Neural cell (in vitro differentiated cells): ENCODE measurements around the gene CIART. TPM values are rescaled to one million over a fixed set of nuclear protein-coding genes. Genes with fewer than 3 reads are reported as not detected.

Source experiments
- H2AFZ ChIP-seq: fragments of 200-600, 300-800 bp; sonication (generic), shearing (Covaris generic); 2 replicates; pipeline ENCODE4 v1.6.0; 2014; ENCODE audit warnings: low read depth, mild to moderate bottlenecking, antibody characterized with exemption, low read length, moderate library complexity
- H3F3A ChIP-seq: fragments of 200-600 bp; shearing (Covaris generic); 2 replicates; pipeline ENCODE4 v1.6.1; 2016; ENCODE audit warnings: mild to moderate bottlenecking, moderate library complexity, mixed read lengths, antibody characterized with exemption, low read length; ENCODE audit not compliant: insufficient read depth, poor library complexity, severe bottlenecking
- H3K27ac ChIP-seq: fragments of 200-600, 300-800 bp; sonication (generic), shearing (Covaris generic); 2 replicates; pipeline ENCODE4 v1.5.1; 2014; ENCODE audit warnings: mild to moderate bottlenecking, low read length, moderate library complexity
- H3K27me3 ChIP-seq: fragments of 300-800, 200-600 bp; sonication (generic), shearing (Covaris generic); 2 replicates; pipeline ENCODE4 v1.6.0; 2014; ENCODE audit warnings: mild to moderate bottlenecking, low read depth, low read length, moderate library complexity; ENCODE audit not compliant: insufficient read depth
- H3K36me3 ChIP-seq: fragments of 300-800, 200-600 bp; sonication (generic), shearing (Covaris generic); 2 replicates; pipeline ENCODE4 v1.5.1; 2014; ENCODE audit warnings: mild to moderate bottlenecking, antibody characterized with exemption, low read length, moderate library complexity; ENCODE audit not compliant: insufficient read depth
- H3K4me2 ChIP-seq: fragments of 300-800, 200-600 bp; sonication (generic), shearing (Covaris generic); 2 replicates; pipeline ENCODE4 v1.6.0; 2014; ENCODE audit warnings: mild to moderate bottlenecking, low read length
- H3K4me3 ChIP-seq: fragments of 300-800, 200-600 bp; sonication (generic), shearing (Covaris generic); 2 replicates; pipeline ENCODE4 v1.5.1; 2014; ENCODE audit warnings: mild to moderate bottlenecking, low read length, moderate library complexity
- H3K79me2 ChIP-seq: fragments of 200-600 bp; shearing (Covaris generic); replicated peaks from 2 replicates; pipeline ENCODE4 v1.6.0; 2014; ENCODE audit warnings: mild to moderate bottlenecking, low read length, moderate library complexity; ENCODE audit not compliant: insufficient read depth
- H3K9ac ChIP-seq: fragments of 300-800, 200-600 bp; sonication (generic), shearing (Covaris generic); 2 replicates; pipeline ENCODE4 v1.6.1; 2016; ENCODE audit warnings: mild to moderate bottlenecking, low read length, mixed read lengths
- H3K9me2 ChIP-seq: fragments of 200-600 bp; shearing (Covaris generic); 2 replicates; pipeline ENCODE4 v1.6.1; 2016; ENCODE audit warnings: mild to moderate bottlenecking, low read length, mixed read lengths; ENCODE audit not compliant: insufficient read depth
- H3K9me3 ChIP-seq: fragments of 200-600, 300-800 bp; sonication (generic), shearing (Covaris generic); 2 replicates; pipeline ENCODE4 v1.6.1; 2016; ENCODE audit warnings: mild to moderate bottlenecking, mixed run types, low read length, moderate library complexity, mixed read lengths
- H4K20me1 ChIP-seq: fragments of 200-600 bp; shearing (Covaris generic); 2 replicates; pipeline ENCODE4 v1.6.1; 2016; ENCODE audit warnings: mild to moderate bottlenecking, mixed run types; ENCODE audit not compliant: insufficient read depth
- EP300 ChIP-seq: fragments of 450-650 bp; conservative IDR thresholded peaks from 2 replicates; pipeline ENCODE4 v1.6.1; 2014; ENCODE audit warnings: antibody characterized with exemption, mild to moderate bottlenecking, moderate library complexity; ENCODE audit not compliant: poor library complexity, severe bottlenecking
- EZH2 ChIP-seq: fragments of 200-600, 300-800 bp; shearing (Covaris generic), sonication (generic); IDR thresholded peaks from 2 replicates; pipeline ENCODE4 v1.6.1; 2014; ENCODE audit warnings: antibody characterized with exemption, low read length, borderline replicate concordance, mild to moderate bottlenecking; ENCODE audit not compliant: insufficient read depth, poor library complexity, severe bottlenecking
- MXI1 ChIP-seq: fragments of 450-650 bp; conservative IDR thresholded peaks from 2 replicates; pipeline ENCODE4 v1.6.1; 2014; ENCODE audit warnings: antibody characterized with exemption, mild to moderate bottlenecking; ENCODE audit not compliant: poor library complexity, severe bottlenecking
- POLR2AphosphoS5 ChIP-seq: IDR thresholded peaks from 2 replicates; pipeline ENCODE4 v1.6.1; 2012
- RAD21 ChIP-seq: fragments of 450-650 bp; conservative IDR thresholded peaks from 2 replicates; pipeline ENCODE4 v1.6.1; 2014; ENCODE audit warnings: antibody characterized with exemption, mild to moderate bottlenecking, moderate library complexity
- SMC3 ChIP-seq: fragments of 450-650 bp; conservative IDR thresholded peaks from 2 replicates; pipeline ENCODE4 v1.6.1; 2014; ENCODE audit warnings: antibody characterized with exemption, mild to moderate bottlenecking, moderate library complexity; ENCODE audit not compliant: poor library complexity
- TAF1 ChIP-seq: IDR thresholded peaks from 2 replicates; pipeline ENCODE4 v1.6.1; 2012; ENCODE audit warnings: low read depth
- polyA plus RNA-seq: library from polyadenylated mRNA; depleted of rRNA; stranded (reverse); fragments of >200 nt; gene quantifications from 2 replicates; pipeline ENCODE4 v1.2.3, GENCODE V29; 2014
- TF ChIP-seq, protein P1 (sequence below): fragments of 450-650 bp; IDR thresholded peaks from 2 replicates; pipeline ENCODE4 v1.5.1; 2014; ENCODE audit warnings: antibody characterized with exemption, mild to moderate bottlenecking, moderate library complexity; ENCODE audit not compliant: poor library complexity, severe bottlenecking
- TF ChIP-seq, protein P2 (sequence below): IDR thresholded peaks from 2 replicates; pipeline ENCODE4 v1.6.1; 2012; ENCODE audit warnings: borderline replicate concordance

Gene CIART
- polyA plus RNA-seq, 1 donor from 2014 or later, result 7.3 TPM

DNA sequence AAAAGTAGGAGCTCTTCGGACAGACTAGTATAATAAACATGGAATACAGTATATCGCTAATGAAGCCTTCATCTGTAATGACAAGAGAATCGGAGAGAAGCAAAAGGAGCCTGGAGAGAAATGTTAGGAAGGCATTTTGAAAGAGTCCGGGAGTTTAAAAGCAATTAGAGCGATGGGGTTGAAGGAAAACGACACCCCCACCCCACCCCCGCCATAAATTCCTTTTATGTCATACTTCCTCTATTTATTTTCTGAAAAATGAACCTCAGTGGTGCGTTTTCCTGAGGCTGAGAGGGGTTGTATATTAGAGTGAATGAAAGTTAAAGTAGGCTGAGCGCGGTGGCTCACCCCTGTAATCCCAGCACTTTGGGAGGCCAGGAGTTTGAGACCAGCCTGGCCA lies 12.9 kb upstream of the CIART start:
- Histone ChIP-seq H3F3A (no peaks in the 10 kb centered on the region), H3K27me3 (no peaks in the 10 kb centered on the region), H4K20me1 (no peaks in the 10 kb centered on the region), H3K9me2 (no peaks in the 10 kb centered on the region), H3K36me3 (no peaks in the 10 kb centered on the region), H3K79me2 (peaks cover 19% of the 10 kb centered on the region), H3K4me2 (peak overlapping the region; percentile 54), H3K27ac (peak overlapping the region; percentile 85), H2AFZ (peak overlapping the region; percentile 82), H3K4me3 (peak overlapping the region; percentile 99), H3K9ac (peak overlapping the region; percentile 97), H3K9me3 (no peaks in the 10 kb centered on the region)
- TF ChIP-seq MXI1 (no peak), EP300 (no peak), SMC3 (no peak), EZH2 (no peak), TAF1 (no peak), POLR2AphosphoS5 (no peak), RAD21 (no peak)
- TF ChIP-seq, protein P1, sequence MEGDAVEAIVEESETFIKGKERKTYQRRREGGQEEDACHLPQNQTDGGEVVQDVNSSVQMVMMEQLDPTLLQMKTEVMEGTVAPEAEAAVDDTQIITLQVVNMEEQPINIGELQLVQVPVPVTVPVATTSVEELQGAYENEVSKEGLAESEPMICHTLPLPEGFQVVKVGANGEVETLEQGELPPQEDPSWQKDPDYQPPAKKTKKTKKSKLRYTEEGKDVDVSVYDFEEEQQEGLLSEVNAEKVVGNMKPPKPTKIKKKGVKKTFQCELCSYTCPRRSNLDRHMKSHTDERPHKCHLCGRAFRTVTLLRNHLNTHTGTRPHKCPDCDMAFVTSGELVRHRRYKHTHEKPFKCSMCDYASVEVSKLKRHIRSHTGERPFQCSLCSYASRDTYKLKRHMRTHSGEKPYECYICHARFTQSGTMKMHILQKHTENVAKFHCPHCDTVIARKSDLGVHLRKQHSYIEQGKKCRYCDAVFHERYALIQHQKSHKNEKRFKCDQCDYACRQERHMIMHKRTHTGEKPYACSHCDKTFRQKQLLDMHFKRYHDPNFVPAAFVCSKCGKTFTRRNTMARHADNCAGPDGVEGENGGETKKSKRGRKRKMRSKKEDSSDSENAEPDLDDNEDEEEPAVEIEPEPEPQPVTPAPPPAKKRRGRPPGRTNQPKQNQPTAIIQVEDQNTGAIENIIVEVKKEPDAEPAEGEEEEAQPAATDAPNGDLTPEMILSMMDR, result no peak
- TF ChIP-seq, protein P2, sequence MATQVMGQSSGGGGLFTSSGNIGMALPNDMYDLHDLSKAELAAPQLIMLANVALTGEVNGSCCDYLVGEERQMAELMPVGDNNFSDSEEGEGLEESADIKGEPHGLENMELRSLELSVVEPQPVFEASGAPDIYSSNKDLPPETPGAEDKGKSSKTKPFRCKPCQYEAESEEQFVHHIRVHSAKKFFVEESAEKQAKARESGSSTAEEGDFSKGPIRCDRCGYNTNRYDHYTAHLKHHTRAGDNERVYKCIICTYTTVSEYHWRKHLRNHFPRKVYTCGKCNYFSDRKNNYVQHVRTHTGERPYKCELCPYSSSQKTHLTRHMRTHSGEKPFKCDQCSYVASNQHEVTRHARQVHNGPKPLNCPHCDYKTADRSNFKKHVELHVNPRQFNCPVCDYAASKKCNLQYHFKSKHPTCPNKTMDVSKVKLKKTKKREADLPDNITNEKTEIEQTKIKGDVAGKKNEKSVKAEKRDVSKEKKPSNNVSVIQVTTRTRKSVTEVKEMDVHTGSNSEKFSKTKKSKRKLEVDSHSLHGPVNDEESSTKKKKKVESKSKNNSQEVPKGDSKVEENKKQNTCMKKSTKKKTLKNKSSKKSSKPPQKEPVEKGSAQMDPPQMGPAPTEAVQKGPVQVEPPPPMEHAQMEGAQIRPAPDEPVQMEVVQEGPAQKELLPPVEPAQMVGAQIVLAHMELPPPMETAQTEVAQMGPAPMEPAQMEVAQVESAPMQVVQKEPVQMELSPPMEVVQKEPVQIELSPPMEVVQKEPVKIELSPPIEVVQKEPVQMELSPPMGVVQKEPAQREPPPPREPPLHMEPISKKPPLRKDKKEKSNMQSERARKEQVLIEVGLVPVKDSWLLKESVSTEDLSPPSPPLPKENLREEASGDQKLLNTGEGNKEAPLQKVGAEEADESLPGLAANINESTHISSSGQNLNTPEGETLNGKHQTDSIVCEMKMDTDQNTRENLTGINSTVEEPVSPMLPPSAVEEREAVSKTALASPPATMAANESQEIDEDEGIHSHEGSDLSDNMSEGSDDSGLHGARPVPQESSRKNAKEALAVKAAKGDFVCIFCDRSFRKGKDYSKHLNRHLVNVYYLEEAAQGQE, result no peak

DNA sequence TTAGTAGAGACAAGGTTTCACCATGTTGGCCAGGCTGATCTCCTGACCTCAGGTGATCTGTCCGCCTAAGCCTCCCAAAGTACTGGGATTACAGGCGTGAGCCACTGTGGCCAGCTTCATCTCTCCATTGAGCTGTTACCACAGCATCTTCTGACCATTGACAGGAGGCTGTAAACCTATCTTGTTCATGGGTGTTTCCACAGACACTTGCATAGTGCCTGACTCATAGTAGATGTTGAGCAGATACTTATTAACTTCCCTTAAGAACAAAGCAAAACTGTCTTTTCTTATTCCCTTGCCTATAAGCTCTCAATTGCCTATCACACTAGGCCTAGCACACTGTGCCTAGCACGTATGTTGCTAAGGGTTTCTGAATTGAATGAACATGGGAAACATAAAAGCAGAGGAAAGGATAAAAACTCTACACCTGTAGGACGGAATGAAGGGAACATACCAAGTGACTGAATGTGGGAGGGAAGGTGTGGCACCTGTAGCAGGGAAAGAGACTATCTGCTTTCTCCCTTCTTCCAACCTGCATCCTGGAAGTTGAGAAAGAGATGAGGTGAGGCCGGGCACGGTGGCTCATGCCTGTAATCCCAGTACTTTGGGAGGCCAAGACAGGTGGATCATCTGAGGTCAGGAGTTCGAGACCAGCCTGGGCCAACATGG lies 10.9 kb upstream of the CIART start:
- H3K27me3 ChIP-seq, result no peaks in the 10 kb centered on the region
- no peak overlapping the region for H3K9ac ChIP-seq
- no peaks in the 10 kb centered on the region for H4K20me1 ChIP-seq
- H3K36me3 ChIP-seq, result no peaks in the 10 kb centered on the region
- H3F3A ChIP-seq, result no peaks in the 10 kb centered on the region
- no peak overlapping the region for H3K4me2 ChIP-seq
- no peak for TF ChIP-seq EZH2
- TF ChIP-seq MXI1, result no peak
- TF ChIP-seq TAF1, result no peak
- TF ChIP-seq, protein P1, result no peak
- no peak for TF ChIP-seq SMC3
- TF ChIP-seq, protein P2, result no peak
- peaks cover 19% of the 10 kb centered on the region for H3K79me2 ChIP-seq
- no peaks in the 10 kb centered on the region for H3K9me2 ChIP-seq
- H3K4me3 ChIP-seq, result no peak overlapping the region
- H3K27ac ChIP-seq, result no peak overlapping the region
- H2AFZ ChIP-seq, result no peak overlapping the region
- no peaks in the 10 kb centered on the region for H3K9me3 ChIP-seq
